ENCODE measurements around the gene NLK.
"Not testable (repeated sequence)": the region's sequence is repeated elsewhere in the genome, so short reads cannot be mapped to it uniquely, and the experiment has no call there.

The NLK gene

GRCh38 chr17:28227316-28228108 is 185.0 kb downstream of the NLK start:
- H3K9ac ChIP-seq (ENCODE audit: low read length in 2 of 2) = no peak overlapping the region
- H3K4me3 ChIP-seq (ENCODE audit: low read length in 2 of 2) = peak overlapping the region in 1 of 2 donors; percentile 58
- no peak overlapping the region for H3K27ac ChIP-seq (ENCODE audit: low read length)

DNA sequence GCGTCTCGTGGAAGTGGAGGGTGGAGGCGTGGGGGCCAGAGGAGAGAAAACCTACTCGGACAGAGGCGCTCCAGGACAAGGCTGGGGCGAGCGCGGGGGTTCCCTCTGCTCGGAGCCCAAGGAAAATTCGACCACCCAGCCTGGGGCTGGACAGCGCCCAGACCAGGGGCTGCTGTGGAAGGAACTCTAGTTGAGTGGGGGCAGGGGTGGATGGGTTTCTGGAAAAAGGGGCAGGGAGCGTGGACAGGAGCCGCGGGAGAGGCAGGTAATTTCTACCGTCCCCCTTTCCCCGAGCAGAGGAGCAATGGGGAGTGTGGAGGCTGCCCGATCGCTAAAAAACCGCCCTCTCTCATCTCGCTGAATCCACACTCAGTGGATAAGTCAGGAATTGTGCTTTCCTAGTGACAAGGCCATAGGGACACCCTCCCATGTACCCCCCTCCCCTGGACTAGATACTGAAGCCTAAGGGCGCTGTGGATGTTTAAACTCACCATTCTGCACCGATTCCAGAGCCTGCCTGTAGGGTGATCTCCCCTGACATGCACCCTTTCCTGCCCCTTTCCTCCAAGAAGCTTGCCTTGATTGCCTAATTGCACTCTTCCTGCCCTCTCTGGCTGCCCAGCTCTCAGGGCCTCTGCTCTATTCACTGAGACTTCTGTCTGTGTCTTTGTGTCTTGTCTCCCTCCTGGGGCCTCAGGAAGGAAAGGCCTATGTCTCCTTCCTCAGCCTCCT is 185.8 kb downstream of the NLK start:
- H3K4me3 ChIP-seq (ENCODE audit: low read length in 2 of 2) = peak overlapping the region in 1 of 2 donors; percentile 58
- H3K9ac ChIP-seq (ENCODE audit: low read length in 2 of 2) = no peak overlapping the region
- H3K9me3 ChIP-seq (ENCODE audit: control insufficient read depth in 2 of 2, low read length in 2 of 2) = no peaks in the 10 kb centered on the region
- H3K4me1 ChIP-seq (ENCODE audit: control insufficient read depth, insufficient read depth, low read length) = peaks cover 9% of the 10 kb centered on the region
- H3K27ac ChIP-seq (ENCODE audit: low read length) = no peak overlapping the region
- peaks cover 35 to 37% of the 10 kb centered on the region in 2 donors for H3K27me3 ChIP-seq (ENCODE audit: control insufficient read depth in 1 of 2, insufficient read depth in 2 of 2, low read length in 2 of 2)
- H3K36me3 ChIP-seq (ENCODE audit: control insufficient read depth in 2 of 2, insufficient read depth in 2 of 2, low read length in 2 of 2) = no peaks in the 10 kb centered on the region

More at GRCh38 chr17:28227316-28228108, 185.0 kb downstream of the NLK start:
- Histone ChIP-seq H3K27me3 (ENCODE audit: control insufficient read depth in 1 of 2, insufficient read depth in 2 of 2, low read length in 2 of 2) (peaks cover 32 to 37% of the 10 kb centered on the region in 2 donors), H3K4me1 (ENCODE audit: control insufficient read depth, insufficient read depth, low read length) (peaks cover 9% of the 10 kb centered on the region), H3K9me3 (ENCODE audit: control insufficient read depth in 2 of 2, low read length in 2 of 2) (no peaks in the 10 kb centered on the region), H3K36me3 (ENCODE audit: control insufficient read depth in 2 of 2, insufficient read depth in 2 of 2, low read length in 2 of 2) (no peaks in the 10 kb centered on the region)

- H3K9me3 ChIP-seq (ENCODE audit: control insufficient read depth in 2 of 2, low read length in 2 of 2) = no peaks in the 10 kb centered on the region
- no peak overlapping the region for H3K27ac ChIP-seq (ENCODE audit: low read length)
- H3K4me3 ChIP-seq (ENCODE audit: low read length in 2 of 2) = no peak overlapping the region
- no peak overlapping the region for H3K9ac ChIP-seq (ENCODE audit: low read length in 2 of 2)
- H3K36me3 ChIP-seq (ENCODE audit: control insufficient read depth in 2 of 2, insufficient read depth in 2 of 2, low read length in 2 of 2) = no peaks in the 10 kb centered on the region
- H3K4me1 ChIP-seq (ENCODE audit: control insufficient read depth, insufficient read depth, low read length) = peaks cover 9% of the 10 kb centered on the region
- H3K27me3 ChIP-seq (ENCODE audit: control insufficient read depth in 1 of 2, insufficient read depth in 2 of 2, low read length in 2 of 2) = peaks cover 37 to 38% of the 10 kb centered on the region in 2 donors
Observed at GRCh38 chr17:28228986-28229729, 186.7 kb downstream of the NLK start.

GRCh38 chr17:28230011-28230410 is 187.5 kb downstream of the NLK start:
- H3K27me3 ChIP-seq (ENCODE audit: control insufficient read depth in 1 of 2, insufficient read depth in 2 of 2, low read length in 2 of 2) = peaks cover 37 to 38% of the 10 kb centered on the region in 2 donors

GRCh38 chr17:28230607-28231006 is 188.1 kb downstream of the NLK start:
- H3K9ac ChIP-seq (ENCODE audit: low read length in 2 of 2); H3K36me3 ChIP-seq (ENCODE audit: control insufficient read depth in 2 of 2, insufficient read depth in 2 of 2, low read length in 2 of 2); H3K4me3 ChIP-seq (ENCODE audit: low read length in 2 of 2); H3K4me1 ChIP-seq (ENCODE audit: control insufficient read depth, insufficient read depth, low read length); H3K27ac ChIP-seq (ENCODE audit: low read length); H3K9me3 ChIP-seq (ENCODE audit: control insufficient read depth in 2 of 2, low read length in 2 of 2): not testable (repeated sequence)
- H3K27me3 ChIP-seq (ENCODE audit: control insufficient read depth in 1 of 2, insufficient read depth in 2 of 2, low read length in 2 of 2) = peaks cover 37 to 38% of the 10 kb centered on the region in 2 donors

More at GRCh38 chr17:28230011-28230410, 187.5 kb downstream of the NLK start:
- Histone ChIP-seq H3K4me3 (ENCODE audit: low read length in 2 of 2) (no peak overlapping the region), H3K9ac (ENCODE audit: low read length in 2 of 2) (no peak overlapping the region), H3K9me3 (ENCODE audit: control insufficient read depth in 2 of 2, low read length in 2 of 2) (no peaks in the 10 kb centered on the region), H3K27ac (ENCODE audit: low read length) (no peak overlapping the region), H3K4me1 (ENCODE audit: control insufficient read depth, insufficient read depth, low read length) (peaks cover 9% of the 10 kb centered on the region), H3K36me3 (ENCODE audit: control insufficient read depth in 2 of 2, insufficient read depth in 2 of 2, low read length in 2 of 2) (no peaks in the 10 kb centered on the region)

GRCh38 chr17:28231624-28232023 is 189.1 kb downstream of the NLK start:
- H3K27ac ChIP-seq (ENCODE audit: low read length); H3K9me3 ChIP-seq (ENCODE audit: control insufficient read depth in 2 of 2, low read length in 2 of 2); H3K36me3 ChIP-seq (ENCODE audit: control insufficient read depth in 2 of 2, insufficient read depth in 2 of 2, low read length in 2 of 2); H3K4me1 ChIP-seq (ENCODE audit: control insufficient read depth, insufficient read depth, low read length); H3K4me3 ChIP-seq (ENCODE audit: low read length in 2 of 2); H3K9ac ChIP-seq (ENCODE audit: low read length in 2 of 2): not testable (repeated sequence)
- peaks cover 34 to 37% of the 10 kb centered on the region in 2 donors for H3K27me3 ChIP-seq (ENCODE audit: control insufficient read depth in 1 of 2, insufficient read depth in 2 of 2, low read length in 2 of 2)

GRCh38 chr17:28232966-28233870 is 190.7 kb downstream of the NLK start:
- not testable (repeated sequence) for H3K36me3 ChIP-seq (ENCODE audit: control insufficient read depth in 2 of 2, insufficient read depth in 2 of 2, low read length in 2 of 2); H3K9ac ChIP-seq (ENCODE audit: low read length in 2 of 2); H3K9me3 ChIP-seq (ENCODE audit: control insufficient read depth in 2 of 2, low read length in 2 of 2); H3K4me3 ChIP-seq (ENCODE audit: low read length in 2 of 2); H3K4me1 ChIP-seq (ENCODE audit: control insufficient read depth, insufficient read depth, low read length); H3K27ac ChIP-seq (ENCODE audit: low read length)
- peaks cover 18 to 26% of the 10 kb centered on the region in 2 donors for H3K27me3 ChIP-seq (ENCODE audit: control insufficient read depth in 1 of 2, insufficient read depth in 2 of 2, low read length in 2 of 2)

GRCh38 chr17:28233872-28234856 is 191.7 kb downstream of the NLK start:
- H3K27me3 ChIP-seq (ENCODE audit: control insufficient read depth in 1 of 2, insufficient read depth in 2 of 2, low read length in 2 of 2) = peaks cover 9 to 17% of the 10 kb centered on the region in 2 donors
- H3K9ac ChIP-seq (ENCODE audit: low read length in 2 of 2); H3K4me3 ChIP-seq (ENCODE audit: low read length in 2 of 2); H3K27ac ChIP-seq (ENCODE audit: low read length); H3K4me1 ChIP-seq (ENCODE audit: control insufficient read depth, insufficient read depth, low read length); H3K36me3 ChIP-seq (ENCODE audit: control insufficient read depth in 2 of 2, insufficient read depth in 2 of 2, low read length in 2 of 2); H3K9me3 ChIP-seq (ENCODE audit: control insufficient read depth in 2 of 2, low read length in 2 of 2): not testable (repeated sequence)

DNA sequence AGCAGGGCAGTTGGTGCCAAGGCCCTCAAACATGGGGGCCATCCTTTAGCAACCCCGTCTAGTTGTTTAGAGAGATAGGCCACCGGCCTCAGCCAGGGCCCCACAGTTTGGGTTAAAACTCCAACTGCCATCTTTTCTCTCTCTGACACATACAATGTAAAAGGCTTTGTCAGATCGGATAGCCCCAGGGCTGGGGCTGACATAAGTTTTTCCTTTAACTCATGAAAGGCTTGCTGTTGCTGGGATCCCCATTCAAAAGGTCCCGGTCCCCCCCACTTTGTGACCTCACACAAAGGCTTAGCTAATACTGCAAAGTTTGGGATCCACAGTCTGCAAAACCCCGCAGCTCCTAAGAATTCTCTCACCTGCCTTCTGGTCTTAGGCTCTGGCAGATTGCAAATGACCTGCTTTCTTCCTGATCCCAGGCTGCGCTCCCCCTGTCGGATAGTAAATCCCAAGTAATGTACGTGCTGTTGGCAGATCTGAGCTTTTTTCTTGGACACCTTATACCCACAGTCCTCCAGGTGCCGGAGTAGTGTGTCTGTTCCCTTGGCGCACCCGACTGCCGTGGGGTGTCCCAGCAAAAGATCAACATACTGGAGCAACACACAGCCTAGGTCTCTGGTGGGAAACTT is 192.7 kb downstream of the NLK start:
- H3K27me3 ChIP-seq (ENCODE audit: control insufficient read depth in 1 of 2, insufficient read depth in 2 of 2, low read length in 2 of 2); H3K4me3 ChIP-seq (ENCODE audit: low read length in 2 of 2); H3K9me3 ChIP-seq (ENCODE audit: control insufficient read depth in 2 of 2, low read length in 2 of 2); H3K9ac ChIP-seq (ENCODE audit: low read length in 2 of 2); H3K36me3 ChIP-seq (ENCODE audit: control insufficient read depth in 2 of 2, insufficient read depth in 2 of 2, low read length in 2 of 2); H3K27ac ChIP-seq (ENCODE audit: low read length); H3K4me1 ChIP-seq (ENCODE audit: control insufficient read depth, insufficient read depth, low read length): not testable (repeated sequence)

All from stomach smooth muscle (tissue), 2 donors.